ENCODE data around the gene DDOST. TPM values are rescaled to one million over a fixed set of nuclear protein-coding genes. Genes with fewer than 3 reads are reported as not detected.
"Not testable (repeated sequence)": the region's sequence is repeated elsewhere in the genome, so short reads cannot be mapped to it uniquely, and the experiment has no call there.

DDOST gene
- total and polyA plus RNA-seq, 10 of the 15 experiments (the other 5 are each of a cell fraction or from before 2014, with no cell fraction given), result 100 to 274 (median 201) TPM

DNA sequence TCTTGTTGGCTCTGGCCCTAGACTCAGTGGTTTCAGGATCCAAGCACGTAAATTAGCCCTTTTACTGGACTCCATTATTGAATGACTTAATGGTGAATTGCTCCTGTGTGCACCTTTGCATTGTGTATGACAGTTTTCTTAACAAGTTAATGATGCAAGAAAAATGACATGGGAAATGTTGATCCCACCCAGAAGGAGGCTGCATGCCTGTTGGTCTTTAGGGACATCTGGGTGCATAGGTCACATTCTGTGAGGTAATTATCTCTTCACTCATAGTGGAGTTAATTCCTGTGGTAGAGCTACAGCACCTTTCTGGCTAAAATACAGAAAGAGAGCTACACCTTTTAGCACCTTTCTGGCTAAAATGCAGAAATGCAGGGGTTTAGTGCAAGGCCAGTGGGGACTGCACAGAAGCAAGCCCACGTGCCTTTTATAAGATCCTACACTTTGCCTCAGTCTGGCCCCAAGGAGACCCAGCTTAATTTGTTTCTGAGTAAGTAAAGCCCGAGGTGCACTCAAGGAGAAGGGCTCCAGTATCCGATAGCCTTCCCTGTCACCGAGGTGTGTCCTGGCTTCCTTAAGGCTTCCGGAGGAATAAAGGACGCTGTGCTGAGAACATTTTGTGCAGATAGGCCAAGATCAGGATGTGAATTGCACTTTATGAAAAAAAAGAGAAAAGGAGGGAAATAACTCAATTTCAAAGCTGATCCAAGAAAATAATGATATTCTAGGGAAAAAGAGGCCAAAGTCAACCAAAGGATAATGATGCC, 54.2 kb downstream of the DDOST start:
- H4K20me1 ChIP-seq (ENCODE audit: control insufficient read depth, insufficient read depth); in situ Hi-C loops (cut with MboI); H3K4me1 ChIP-seq (ENCODE audit: control insufficient read depth, insufficient read depth, low read length); RAD21 ChIA-PET (ENCODE audit: unreplicated experiment); H3K9ac ChIP-seq (ENCODE audit: control insufficient read depth, insufficient read depth, low read length); ATAC-seq; H3K36me3 ChIP-seq (ENCODE audit: control insufficient read depth in 2 of 2, insufficient read depth in 2 of 2, low read length in 1 of 2); intact Hi-C loops (cut with micrococcal nuclease; ENCODE audit: unreplicated experiment); H3K4me2 ChIP-seq (ENCODE audit: control insufficient read depth, insufficient read depth); H3K79me2 ChIP-seq (ENCODE audit: control insufficient read depth, insufficient read depth, low read length); H2AFZ ChIP-seq (ENCODE audit: control insufficient read depth, low read depth, low read length); SMC1A ChIA-PET (ENCODE audit: uncharacterized antibody, unreplicated experiment); H3K27ac ChIP-seq (ENCODE audit: control insufficient read depth, insufficient read depth); BruUV-seq (replicated peaks); FAIRE-seq; H3K27me3 ChIP-seq (replicated peaks in 1 of 2; ENCODE audit: control insufficient read depth in 2 of 2, insufficient read depth in 2 of 2, low read length in 1 of 2); H3K9me3 ChIP-seq (replicated peaks; ENCODE audit: control insufficient read depth, insufficient read depth, low read length); H3K4me3 ChIP-seq; CTCF ChIA-PET; DNase-seq (ENCODE audit: low read depth, low spot score): not testable (repeated sequence)
- 52% methylated on average over 6 of the region's 7 CpGs for WGBS (ENCODE audit: insufficient coverage, insufficient replicate concordance, low lambda C conversion rate, missing lambda C conversion rate)
- POLR2A ChIA-PET, result interaction anchor here (0.5 kb wide), 1 partner anchor 338 kb away, joined by 3 read pairs; no protein-coding TSS in a partner anchor

DNA sequence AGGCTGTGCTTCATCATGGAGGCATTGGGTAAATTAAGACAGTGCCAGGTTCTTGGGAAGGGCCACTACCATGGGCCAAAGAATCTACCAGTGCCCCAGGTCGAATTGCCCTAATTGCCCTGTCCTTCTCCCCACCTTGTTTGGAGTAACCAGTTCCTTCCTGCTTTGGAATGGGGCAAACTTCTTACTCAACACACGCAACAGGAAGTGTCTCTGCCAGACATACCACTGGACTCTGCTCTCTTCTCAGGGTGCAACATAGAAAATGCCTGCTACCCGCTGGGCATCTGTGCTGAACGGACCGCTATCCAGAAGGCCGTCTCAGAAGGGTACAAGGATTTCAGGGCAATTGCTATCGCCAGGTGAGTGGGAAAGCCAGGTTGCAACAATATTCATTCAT, 56.5 kb downstream of the DDOST start:
- Histone ChIP-seq H3K36me3 (ENCODE audit: control insufficient read depth in 2 of 2, insufficient read depth in 2 of 2, low read length in 1 of 2) (no peaks in the 10 kb centered on the region), H3K79me2 (ENCODE audit: control insufficient read depth, insufficient read depth, low read length) (no peaks in the 10 kb centered on the region), H3K9me3 (replicated peaks; ENCODE audit: control insufficient read depth, insufficient read depth, low read length) (no peaks in the 10 kb centered on the region; the same call in 2 of the 3 replicates), H3K4me2 (ENCODE audit: control insufficient read depth, insufficient read depth) (no peak overlapping the region), H4K20me1 (ENCODE audit: control insufficient read depth, insufficient read depth) (no peaks in the 10 kb centered on the region), H2AFZ (ENCODE audit: control insufficient read depth, low read depth, low read length) (no peak overlapping the region), H3K4me3 (no peak overlapping the region), H3K27me3 (replicated peaks in 1 of 2; ENCODE audit: control insufficient read depth in 2 of 2, insufficient read depth in 2 of 2, low read length in 1 of 2) (no peaks in the 10 kb centered on the region), H3K27ac (ENCODE audit: control insufficient read depth, insufficient read depth) (no peak overlapping the region), H3K4me1 (ENCODE audit: control insufficient read depth, insufficient read depth, low read length) (no peaks in the 10 kb centered on the region), H3K9ac (ENCODE audit: control insufficient read depth, insufficient read depth, low read length) (no peak overlapping the region)
- no peak for FAIRE-seq
- intact Hi-C loops (cut with micrococcal nuclease; ENCODE audit: unreplicated experiment) (no loop called here), in situ Hi-C loops (cut with MboI) (no loop called here)
- SMC1A ChIA-PET (ENCODE audit: uncharacterized antibody, unreplicated experiment), result no interaction called here
- no peak for TF ChIP-seq IRF4 (IDR thresholded peaks at IDR 0.05; ENCODE audit: low read depth, low read length)
- TF ChIP-seq, protein P1, sequence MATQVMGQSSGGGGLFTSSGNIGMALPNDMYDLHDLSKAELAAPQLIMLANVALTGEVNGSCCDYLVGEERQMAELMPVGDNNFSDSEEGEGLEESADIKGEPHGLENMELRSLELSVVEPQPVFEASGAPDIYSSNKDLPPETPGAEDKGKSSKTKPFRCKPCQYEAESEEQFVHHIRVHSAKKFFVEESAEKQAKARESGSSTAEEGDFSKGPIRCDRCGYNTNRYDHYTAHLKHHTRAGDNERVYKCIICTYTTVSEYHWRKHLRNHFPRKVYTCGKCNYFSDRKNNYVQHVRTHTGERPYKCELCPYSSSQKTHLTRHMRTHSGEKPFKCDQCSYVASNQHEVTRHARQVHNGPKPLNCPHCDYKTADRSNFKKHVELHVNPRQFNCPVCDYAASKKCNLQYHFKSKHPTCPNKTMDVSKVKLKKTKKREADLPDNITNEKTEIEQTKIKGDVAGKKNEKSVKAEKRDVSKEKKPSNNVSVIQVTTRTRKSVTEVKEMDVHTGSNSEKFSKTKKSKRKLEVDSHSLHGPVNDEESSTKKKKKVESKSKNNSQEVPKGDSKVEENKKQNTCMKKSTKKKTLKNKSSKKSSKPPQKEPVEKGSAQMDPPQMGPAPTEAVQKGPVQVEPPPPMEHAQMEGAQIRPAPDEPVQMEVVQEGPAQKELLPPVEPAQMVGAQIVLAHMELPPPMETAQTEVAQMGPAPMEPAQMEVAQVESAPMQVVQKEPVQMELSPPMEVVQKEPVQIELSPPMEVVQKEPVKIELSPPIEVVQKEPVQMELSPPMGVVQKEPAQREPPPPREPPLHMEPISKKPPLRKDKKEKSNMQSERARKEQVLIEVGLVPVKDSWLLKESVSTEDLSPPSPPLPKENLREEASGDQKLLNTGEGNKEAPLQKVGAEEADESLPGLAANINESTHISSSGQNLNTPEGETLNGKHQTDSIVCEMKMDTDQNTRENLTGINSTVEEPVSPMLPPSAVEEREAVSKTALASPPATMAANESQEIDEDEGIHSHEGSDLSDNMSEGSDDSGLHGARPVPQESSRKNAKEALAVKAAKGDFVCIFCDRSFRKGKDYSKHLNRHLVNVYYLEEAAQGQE (IDR thresholded peaks at IDR 0.05; ENCODE audit: low read depth, low read length), result no peak
- no peak for DNase-seq (ENCODE audit: low read depth, low spot score)
- WGBS (ENCODE audit: insufficient coverage, insufficient replicate concordance, low lambda C conversion rate, missing lambda C conversion rate), result 39% methylated on average over 7 of the region's 7 CpGs
- no peak for ATAC-seq
- POLR2A ChIA-PET, result no interaction called here
- CTCF ChIA-PET, result no interaction called here
- RAD21 ChIA-PET (ENCODE audit: unreplicated experiment), result no interaction called here
- no TSS peak for BruUV-seq (replicated peaks)
